Gastroesophageal sphincter (tissue), 3 donors: ENCODE results near the gene LMNTD2.

Experiments used
- EP300 ChIP-seq: sonication (generic); formaldehyde crosslinking; IDR thresholded peaks from one replicate; pipeline ENCODE4 v1.6.1; 2017; ENCODE audit warnings: antibody characterized with exemption, mild to moderate bottlenecking
- POLR2A ChIP-seq, 2 donors: fragments of 450-650 bp; IDR thresholded peaks; one replicate each; pipeline ENCODE4 v1.6.1; 2017; ENCODE audit warnings: antibody characterized with exemption in 2 of 2, mild to moderate bottlenecking in 2 of 2, moderate library complexity in 1 of 2
- POLR2AphosphoS5 ChIP-seq: sonication (generic); formaldehyde crosslinking; IDR thresholded peaks from one replicate; pipeline ENCODE4 v1.6.1; 2017; ENCODE audit warnings: antibody characterized with exemption
- TF ChIP-seq, protein P1 (sequence below), 4 experiments: fragments of 200-600 bp in 2 of 4; fragments of 450-650 bp in 2 of 4; sonication (generic) in 1 of 4; IDR thresholded peaks; one replicate each; pipeline ENCODE4 v1.5.1; 2017 to 2019; ENCODE audit warnings: antibody characterized with exemption in 4 of 4, mild to moderate bottlenecking in 2 of 4, moderate library complexity in 2 of 4

DNA sequence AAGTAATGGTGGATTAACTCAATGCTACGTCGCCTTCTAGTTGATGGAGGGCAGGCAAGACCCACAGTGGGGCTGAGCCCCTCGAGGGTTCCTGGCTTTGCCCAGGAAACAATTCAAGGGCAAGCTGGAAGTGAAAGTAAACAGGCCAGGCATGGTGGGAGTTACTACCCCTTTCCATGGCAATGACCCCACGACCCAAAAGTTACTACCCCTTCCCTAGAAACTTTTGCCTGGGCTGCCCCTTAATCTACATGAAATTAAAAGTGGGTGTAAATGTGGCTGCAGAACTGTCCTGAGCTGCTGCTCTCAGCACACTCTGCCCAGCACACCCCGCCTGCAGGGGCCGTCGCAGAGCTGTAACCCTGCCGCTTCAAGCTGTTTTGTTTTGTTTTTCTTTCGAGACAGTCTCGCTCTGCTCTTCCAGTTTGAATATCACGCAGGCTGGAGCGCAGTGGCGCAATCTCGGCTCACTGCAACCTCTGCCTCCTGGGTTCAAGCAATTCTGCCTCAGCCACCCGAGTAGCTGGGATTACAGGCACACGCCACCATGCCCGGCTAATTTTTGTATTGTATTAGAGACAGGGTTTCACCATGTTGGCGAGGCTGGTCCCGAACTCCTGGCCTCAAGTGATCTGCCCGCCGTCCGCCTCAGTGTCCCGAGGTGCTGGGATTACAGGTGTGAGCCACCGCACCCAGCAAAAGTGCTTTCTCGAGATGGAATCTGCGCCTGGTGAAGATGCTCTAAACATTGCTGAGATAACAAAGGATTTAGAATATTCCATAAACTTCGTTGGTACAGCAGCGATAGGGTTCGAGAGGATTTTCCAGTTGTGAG, 47.6 kb downstream of the LMNTD2 start:
- TF ChIP-seq, protein P1, sequence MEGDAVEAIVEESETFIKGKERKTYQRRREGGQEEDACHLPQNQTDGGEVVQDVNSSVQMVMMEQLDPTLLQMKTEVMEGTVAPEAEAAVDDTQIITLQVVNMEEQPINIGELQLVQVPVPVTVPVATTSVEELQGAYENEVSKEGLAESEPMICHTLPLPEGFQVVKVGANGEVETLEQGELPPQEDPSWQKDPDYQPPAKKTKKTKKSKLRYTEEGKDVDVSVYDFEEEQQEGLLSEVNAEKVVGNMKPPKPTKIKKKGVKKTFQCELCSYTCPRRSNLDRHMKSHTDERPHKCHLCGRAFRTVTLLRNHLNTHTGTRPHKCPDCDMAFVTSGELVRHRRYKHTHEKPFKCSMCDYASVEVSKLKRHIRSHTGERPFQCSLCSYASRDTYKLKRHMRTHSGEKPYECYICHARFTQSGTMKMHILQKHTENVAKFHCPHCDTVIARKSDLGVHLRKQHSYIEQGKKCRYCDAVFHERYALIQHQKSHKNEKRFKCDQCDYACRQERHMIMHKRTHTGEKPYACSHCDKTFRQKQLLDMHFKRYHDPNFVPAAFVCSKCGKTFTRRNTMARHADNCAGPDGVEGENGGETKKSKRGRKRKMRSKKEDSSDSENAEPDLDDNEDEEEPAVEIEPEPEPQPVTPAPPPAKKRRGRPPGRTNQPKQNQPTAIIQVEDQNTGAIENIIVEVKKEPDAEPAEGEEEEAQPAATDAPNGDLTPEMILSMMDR (IDR thresholded peaks at IDR 0.05): no peak
- TF ChIP-seq POLR2AphosphoS5 (no peak), EP300 (no peak), POLR2A (IDR thresholded peaks at IDR 0.05) (no peak)
